Tibial nerve (tissue), 4 donors: ENCODE results near the gene GRM7. TPM values are rescaled to one million over a fixed set of nuclear protein-coding genes. Genes with fewer than 3 reads are reported as not detected.

Experiments used
- DNase-seq, 2 donors: peaks; one replicate each; pipeline ENCODE4 v3.0.0-alpha.2; 2019; ENCODE audit warnings: low spot score in 2 of 2
- H3K27ac ChIP-seq, 4 donors: fragments of 200-600 bp; sonication (generic) in 3 of 4; one replicate each; pipeline ENCODE4 v1.5.1; 2017 to 2019; ENCODE audit warnings: mild to moderate bottlenecking in 1 of 4
- H3K27me3 ChIP-seq, 2 donors: fragments of 200-600 bp; sonication (generic) in 1 of 2; one replicate each; pipeline versions ENCODE4 v1.5.1 to v1.6.0; 2017 to 2019
- H3K36me3 ChIP-seq, 3 donors: fragments of 200-600 bp; sonication (generic); one replicate each; pipeline ENCODE4 v1.5.1; 2018 to 2019
- H3K4me1 ChIP-seq, 4 donors: fragments of 200-600 bp; sonication (generic) in 3 of 4; one replicate each; pipeline ENCODE4 v1.5.1; 2017 to 2019
- H3K4me3 ChIP-seq, 4 donors: fragments of 200-600 bp; sonication (generic) in 3 of 4; one replicate each; pipeline ENCODE4 v1.5.1; 2017 to 2019; ENCODE audit warnings: mild to moderate bottlenecking in 1 of 4, moderate library complexity in 1 of 4
- H3K9me3 ChIP-seq, 4 donors: fragments of 200-600 bp; sonication (generic) in 3 of 4; one replicate each; pipeline ENCODE4 v1.5.1; 2017 to 2019
- CTCF ChIP-seq, 5 experiments: fragments of 200-600 bp in 3 of 5; fragments of 450-650 bp in 2 of 5; sonication (generic) in 3 of 5; IDR thresholded peaks; one replicate each; pipeline ENCODE4 v1.5.1; 2016 to 2019; ENCODE audit warnings: antibody characterized with exemption in 5 of 5, mild to moderate bottlenecking in 3 of 5, moderate library complexity in 2 of 5
- EP300 ChIP-seq, 2 donors: sonication (generic); formaldehyde crosslinking; IDR thresholded peaks; one replicate each; pipeline ENCODE4 v1.6.1; 2017; ENCODE audit warnings: antibody characterized with exemption in 2 of 2, mild to moderate bottlenecking in 1 of 2
- POLR2A ChIP-seq, 2 donors: fragments of 450-650 bp; IDR thresholded peaks; one replicate each; pipeline ENCODE4 v1.6.1; 2017; ENCODE audit warnings: antibody characterized with exemption in 2 of 2, mild to moderate bottlenecking in 2 of 2, moderate library complexity in 2 of 2
- WGBS, 2 donors: methylation state at CpG; one replicate each; pipeline ENCODE4 v1.1.5; 2018; 5-methylcytosine and 5-hydroxymethylcytosine counted together
- total RNA-seq, 4 donors: library from RNA; depleted of rRNA; stranded (reverse); fragments of >200 nt; gene quantifications; one replicate each; pipeline ENCODE4 v1.1.0, GENCODE V29; 2016

GRM7 gene
- total RNA-seq, 4 donors from 2014 or later: 0.22 to 0.84 TPM; not detected in 2

- WGBS, 2 donors: 51 to 62% methylated on average over 2 of the region's 2 CpGs
- DNase-seq: no peak
- Histone ChIP-seq H3K36me3 (no peaks in the 10 kb centered on the region), H3K4me3 (no peak overlapping the region), H3K4me1 (peaks cover 0 to 6% (median 0%) of the 10 kb centered on the region in 4 donors), H3K9me3 (no peaks in the 10 kb centered on the region), H3K27me3 (no peaks in the 10 kb centered on the region), H3K27ac (no peak overlapping the region)
- TF ChIP-seq POLR2A (IDR thresholded peaks at IDR 0.05) (no peak), CTCF (IDR thresholded peaks at IDR 0.05) (no peak), EP300 (IDR thresholded peaks at IDR 0.05) (no peak)
Measured at GRCh38 chr3:7201784-7202183, 340.9 kb downstream of the GRM7 start.

DNA sequence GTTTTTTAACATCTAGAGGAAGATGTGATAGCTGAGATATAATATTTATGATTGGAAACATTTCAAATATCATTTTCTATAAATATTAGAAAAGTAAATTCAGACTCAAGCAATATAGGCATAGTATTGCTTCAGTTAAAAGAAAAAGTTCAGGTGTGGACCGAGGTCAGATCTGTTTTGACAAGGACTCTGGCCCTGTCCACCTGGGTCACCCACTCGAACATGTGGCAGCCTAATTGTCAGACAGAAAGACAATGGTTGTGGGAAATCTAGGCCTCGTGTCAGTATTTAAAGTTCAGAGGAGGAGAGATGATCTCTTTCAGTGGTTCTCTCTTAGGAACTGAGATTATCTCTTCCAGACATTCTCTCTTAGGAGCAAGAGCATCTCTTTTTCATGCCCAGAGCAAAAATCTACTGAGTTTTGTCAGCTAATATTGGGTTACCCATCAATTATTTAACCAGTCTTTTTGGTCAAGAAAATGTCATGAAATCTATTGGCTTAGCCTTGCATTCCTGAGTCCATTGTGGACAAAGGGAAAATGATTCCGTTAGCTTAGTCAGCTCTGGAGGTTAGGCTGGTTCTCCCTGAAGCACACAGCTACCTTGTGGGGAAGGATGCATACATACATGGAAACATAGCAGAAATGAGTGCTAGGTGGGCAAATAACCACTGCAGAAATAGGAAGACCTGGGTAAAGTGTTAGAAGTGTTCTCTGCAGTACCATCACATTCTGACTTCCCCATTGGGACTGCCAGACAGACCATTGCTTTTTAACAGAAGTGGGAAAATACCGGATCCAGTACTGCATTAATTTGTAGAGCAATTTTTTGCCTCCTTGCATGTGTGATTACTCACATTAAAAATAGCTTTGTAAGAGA is 343.3 kb downstream of the GRM7 start:
- Histone ChIP-seq H3K27me3 (no peaks in the 10 kb centered on the region), H3K9me3 (no peaks in the 10 kb centered on the region), H3K4me3 (no peak overlapping the region), H3K36me3 (no peaks in the 10 kb centered on the region), H3K4me1 (peaks cover 0 to 6% (median 0%) of the 10 kb centered on the region in 4 donors), H3K27ac (no peak overlapping the region)
- WGBS, 2 donors: 86 to 88% methylated on average over 5 of the region's 5 CpGs
- TF ChIP-seq CTCF (IDR thresholded peaks at IDR 0.05) (no peak), POLR2A (IDR thresholded peaks at IDR 0.05) (no peak), EP300 (IDR thresholded peaks at IDR 0.05) (no peak)
- no peak for DNase-seq

DNA sequence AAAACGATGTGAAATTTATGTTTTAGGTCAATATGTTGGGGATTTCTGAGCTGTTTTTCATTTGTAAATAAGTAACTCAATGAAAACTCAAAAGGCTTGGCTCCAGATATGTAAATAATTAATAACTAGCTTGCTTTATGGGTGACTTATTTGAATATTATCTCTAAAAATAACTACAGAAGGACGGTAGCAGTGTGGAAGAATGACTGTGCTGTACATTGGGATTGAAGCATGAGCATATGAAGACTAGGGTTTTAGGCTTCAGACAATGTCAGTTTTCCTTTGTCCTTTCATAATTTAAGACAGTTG is 343.9 kb downstream of the GRM7 start:
- H3K27ac ChIP-seq: no peak overlapping the region

DNA sequence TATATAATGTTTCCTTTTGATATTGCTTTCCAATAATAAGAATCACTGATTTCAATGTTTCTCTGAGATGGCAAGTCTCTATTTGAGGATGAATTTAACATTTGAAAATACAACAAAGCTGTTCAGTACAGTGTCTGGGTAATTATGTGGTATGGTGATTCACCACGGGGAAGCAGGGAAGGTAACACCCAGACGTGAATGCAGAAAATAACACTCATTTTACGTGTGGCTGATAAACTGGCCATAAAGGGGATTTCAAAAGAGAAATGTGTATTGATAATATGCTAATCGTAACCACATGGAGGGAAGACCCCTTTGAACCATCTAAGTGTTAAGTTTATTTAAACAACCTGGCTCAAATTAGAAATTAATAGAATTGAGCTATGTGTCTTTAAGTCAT is 344.6 kb downstream of the GRM7 start:
- no peak for DNase-seq
- Histone ChIP-seq H3K36me3 (no peaks in the 10 kb centered on the region), H3K27ac (no peak overlapping the region), H3K4me3 (peak overlapping the region in 2 of 4 donors; percentile 3 to 38), H3K4me1 (peaks cover 0 to 6% (median 0%) of the 10 kb centered on the region in 4 donors), H3K9me3 (no peaks in the 10 kb centered on the region), H3K27me3 (no peaks in the 10 kb centered on the region)
- no peak for TF ChIP-seq CTCF (IDR thresholded peaks at IDR 0.05)
- TF ChIP-seq POLR2A (IDR thresholded peaks at IDR 0.05): no peak
- TF ChIP-seq EP300 (IDR thresholded peaks at IDR 0.05): no peak
- WGBS, 2 donors: 49 to 54% methylated on average over 4 of the region's 4 CpGs

More for the DNA sequence above, 343.9 kb downstream of the GRM7 start:
- Histone ChIP-seq H3K9me3 (no peaks in the 10 kb centered on the region), H3K27me3 (no peaks in the 10 kb centered on the region), H3K36me3 (no peaks in the 10 kb centered on the region), H3K4me1 (peaks cover 0 to 6% (median 0%) of the 10 kb centered on the region in 4 donors), H3K4me3 (no peak overlapping the region)
- no peak for TF ChIP-seq POLR2A (IDR thresholded peaks at IDR 0.05)
- TF ChIP-seq CTCF (IDR thresholded peaks at IDR 0.05): no peak
- no peak for TF ChIP-seq EP300 (IDR thresholded peaks at IDR 0.05)
- DNase-seq: no peak
- WGBS, 2 donors: 44 to 50% methylated on average over 2 of the region's 2 CpGs

- no peak for DNase-seq
- Histone ChIP-seq H3K36me3 (no peaks in the 10 kb centered on the region), H3K27ac (no peak overlapping the region), H3K27me3 (no peaks in the 10 kb centered on the region), H3K4me1 (peaks cover 0 to 6% (median 0%) of the 10 kb centered on the region in 4 donors), H3K4me3 (peak overlapping the region in 2 of 4 donors; percentile 3 to 38), H3K9me3 (no peaks in the 10 kb centered on the region)
- WGBS, 2 donors: 43 to 49% methylated on average over 4 of the region's 4 CpGs
- TF ChIP-seq EP300 (IDR thresholded peaks at IDR 0.05) (no peak), POLR2A (IDR thresholded peaks at IDR 0.05) (no peak), CTCF (IDR thresholded peaks at IDR 0.05) (no peak)
Measured at GRCh38 chr3:7205962-7206361, 345.0 kb downstream of the GRM7 start.
